Right kidney (tissue), 9 donors: Measurements from ENCODE around the gene DELE1.

ENCODE experiments used
- DNase-seq: peaks from one replicate; pipeline ENCODE4 v3.0.0-alpha.2; 2016
- long read RNA-seq, 8 donors: transcript quantifications; one replicate each; lab custom pipeline, GENCODE V29; 2026

DELE1 gene
- long read RNA-seq, donor 1, full-length matches to known transcripts, result 19 of 49 reads
- long read RNA-seq, donor 1, partial matches to known transcripts, result 30 of 49 reads
- long read RNA-seq, donor 1, other reads (novel, unspliced or antisense), result 0 of 49 reads
- long read RNA-seq, donor 2, full-length matches to known transcripts, result 5 of 11 reads
- long read RNA-seq, donor 2, partial matches to known transcripts, result 6 of 11 reads
- long read RNA-seq, donor 2, other reads (novel, unspliced or antisense), result 0 of 11 reads
- long read RNA-seq, donor 3, full-length matches to known transcripts, result 5 of 5 reads
- long read RNA-seq, donor 3, partial matches to known transcripts, result 0 of 5 reads
- long read RNA-seq, donor 3, other reads (novel, unspliced or antisense), result 0 of 5 reads
- long read RNA-seq, donor 4, full-length matches to known transcripts, result 6 of 19 reads
- long read RNA-seq, donor 4, partial matches to known transcripts, result 13 of 19 reads
- long read RNA-seq, donor 4, other reads (novel, unspliced or antisense), result 0 of 19 reads
- long read RNA-seq, donor 5, full-length matches to known transcripts, result 13 of 18 reads
- long read RNA-seq, donor 5, partial matches to known transcripts, result 5 of 18 reads
- long read RNA-seq, donor 5, other reads (novel, unspliced or antisense), result 0 of 18 reads
- long read RNA-seq, donor 6, full-length matches to known transcripts, result 7 of 20 reads
- long read RNA-seq, donor 6, partial matches to known transcripts, result 13 of 20 reads
- long read RNA-seq, donor 6, other reads (novel, unspliced or antisense), result 0 of 20 reads
- long read RNA-seq, donor 7, full-length matches to known transcripts, result 9 of 34 reads
- long read RNA-seq, donor 7, partial matches to known transcripts, result 25 of 34 reads
- long read RNA-seq, donor 7, other reads (novel, unspliced or antisense), result 0 of 34 reads
- long read RNA-seq, donor 8, full-length matches to known transcripts, result 7 of 30 reads
- long read RNA-seq, donor 8, partial matches to known transcripts, result 17 of 30 reads
- long read RNA-seq, donor 8, other reads (novel, unspliced or antisense), result 6 of 30 reads

- DNase-seq, result peak; percentile 98
These were observed at the start of gene DELE1 for GRCh38 chr5:141923448-141924313. DELE1 (plus strand) TSS chr5:141923871; CDS start chr5:141923942, 71 bp downstream.

DNA sequence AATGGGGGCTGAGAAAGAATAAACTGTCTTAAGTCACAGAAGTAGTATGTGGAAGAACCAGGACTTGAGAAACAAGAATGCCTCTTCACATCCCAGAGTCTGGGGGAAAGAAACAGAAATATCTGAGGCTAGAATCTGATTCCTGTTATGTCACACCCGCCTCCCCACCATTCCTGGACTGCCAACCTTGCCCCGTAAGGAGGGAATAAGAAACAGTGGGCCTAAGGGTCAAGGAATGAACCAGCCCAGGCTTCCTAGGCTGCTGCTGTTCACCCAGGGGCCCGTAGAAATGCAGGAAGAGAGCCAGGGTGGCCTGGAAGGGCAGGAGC, 49.8 kb upstream of the DELE1 start:
- no peak for DNase-seq

- no peak for DNase-seq
These were observed 49.3 kb upstream of the DELE1 start for GRCh38 chr5:141874262-141874964.

DNA sequence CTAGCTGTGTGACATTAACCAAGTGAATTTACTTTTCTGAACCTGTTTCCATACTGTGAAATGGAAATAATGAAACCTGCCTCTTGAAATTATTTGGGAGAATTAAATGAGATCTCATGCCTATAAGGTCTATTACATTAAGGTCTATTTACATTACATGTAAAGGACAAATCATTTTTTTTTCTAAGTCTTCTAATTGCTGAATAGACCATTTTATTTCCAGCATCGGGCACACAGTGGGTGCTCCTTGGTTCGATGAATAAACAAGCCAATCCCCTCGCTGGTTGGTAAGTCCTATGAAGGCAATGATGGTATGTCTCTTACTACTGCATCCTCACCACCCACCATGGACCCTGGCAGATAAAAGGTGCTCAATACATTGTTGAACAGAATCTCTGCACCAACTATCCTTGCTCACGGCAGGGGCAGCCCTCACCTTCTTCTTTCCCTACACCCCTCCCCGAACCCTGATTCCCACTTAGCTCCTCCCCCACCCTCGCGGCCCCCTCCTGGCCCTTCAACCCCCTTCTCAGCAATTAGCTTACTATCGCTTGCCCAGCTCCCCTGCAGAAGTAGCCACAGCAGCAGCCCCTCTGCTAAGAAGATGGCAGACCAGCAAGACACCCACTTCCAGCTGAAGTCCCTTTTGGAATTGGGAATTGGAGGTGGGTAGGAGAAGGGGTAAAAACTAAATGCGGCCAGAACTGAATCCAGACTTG, 48.5 kb upstream of the DELE1 start:
- no peak for DNase-seq

DNA sequence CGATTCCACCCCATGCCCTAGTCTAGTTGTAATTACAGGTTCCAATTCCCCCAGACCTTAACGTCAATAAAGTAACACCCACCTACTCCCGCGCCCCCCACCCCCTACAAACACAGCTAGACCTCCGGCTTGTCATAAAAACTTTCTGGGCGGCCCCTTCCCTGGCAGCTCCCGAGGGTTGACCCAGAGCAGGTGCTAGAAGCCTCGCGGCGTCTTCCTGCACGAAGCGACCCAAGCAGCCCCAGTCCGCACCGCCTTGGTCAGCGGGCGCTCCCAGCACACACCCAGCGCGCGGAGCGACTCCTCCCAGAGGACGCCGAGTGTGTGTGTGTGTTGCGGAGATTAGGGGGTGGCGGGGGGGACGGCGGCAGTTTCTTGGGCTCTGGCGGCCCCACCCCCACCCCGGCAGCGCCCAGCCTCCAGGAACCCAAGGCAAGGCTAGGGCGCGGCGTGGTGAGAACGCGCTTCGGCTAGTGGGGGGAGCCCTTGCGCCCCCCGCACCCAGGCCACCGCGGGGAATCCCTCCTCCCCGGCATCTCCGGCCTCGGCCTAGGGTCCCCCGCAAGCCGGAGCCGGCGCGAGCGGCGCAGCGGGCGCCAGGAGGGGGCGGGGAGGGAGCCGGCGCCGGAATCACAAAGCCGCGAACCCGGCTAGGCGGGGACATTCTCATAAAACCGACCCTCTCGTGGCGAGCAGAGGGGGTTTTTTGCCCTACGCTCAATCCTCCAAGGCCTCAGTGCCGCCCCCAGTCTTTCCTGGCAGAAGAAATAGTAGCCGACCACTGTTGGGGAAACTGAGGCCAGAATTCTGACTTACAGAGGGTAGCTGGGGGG, 47.7 kb upstream of the DELE1 start:
- peak; percentile 67 for DNase-seq

GRCh38 chr5:141876628-141877355, 46.9 kb upstream of the DELE1 start:
- peak; percentile 57 for DNase-seq

DNA sequence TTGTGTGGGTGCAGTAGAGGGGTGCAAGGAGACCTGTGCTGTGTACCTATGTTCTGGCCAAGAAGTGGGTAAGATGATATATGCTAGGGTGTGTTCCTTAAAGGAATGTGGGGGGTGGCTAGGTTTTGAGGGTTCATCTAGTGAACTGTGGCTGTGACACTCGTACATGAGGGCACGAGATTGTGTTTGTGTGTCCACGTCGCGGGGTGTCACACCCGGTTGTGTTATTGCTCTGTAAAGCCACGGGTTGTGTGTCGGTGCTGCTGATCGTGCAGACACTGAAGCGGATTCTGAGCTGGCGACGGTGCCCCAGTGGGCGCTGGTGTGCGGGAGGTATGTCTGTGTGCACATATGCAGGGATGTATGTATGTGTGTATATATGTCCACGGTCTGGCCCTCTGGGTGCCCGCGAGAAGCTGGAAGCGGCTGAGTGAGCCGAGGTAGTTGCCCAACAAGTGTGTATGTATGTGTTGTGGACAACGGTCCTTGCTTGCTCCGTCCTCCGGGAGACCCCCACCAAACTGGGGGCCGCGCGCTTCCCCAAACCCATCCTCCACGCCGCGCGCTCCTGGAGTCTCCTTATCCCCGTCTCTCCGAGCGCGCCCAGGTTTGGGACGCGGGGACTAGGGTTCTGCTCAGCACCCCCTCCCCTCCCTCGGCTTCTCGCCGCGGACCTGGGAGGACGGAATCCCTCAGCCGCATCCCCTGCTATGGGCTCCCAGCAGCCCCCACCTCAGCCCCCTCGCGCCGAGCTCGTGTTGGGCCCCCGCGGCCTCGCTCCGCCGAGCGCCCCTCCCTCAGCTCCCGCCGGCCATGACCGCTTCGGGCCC, 46.1 kb upstream of the DELE1 start:
- peak; percentile 69 for DNase-seq

DNA sequence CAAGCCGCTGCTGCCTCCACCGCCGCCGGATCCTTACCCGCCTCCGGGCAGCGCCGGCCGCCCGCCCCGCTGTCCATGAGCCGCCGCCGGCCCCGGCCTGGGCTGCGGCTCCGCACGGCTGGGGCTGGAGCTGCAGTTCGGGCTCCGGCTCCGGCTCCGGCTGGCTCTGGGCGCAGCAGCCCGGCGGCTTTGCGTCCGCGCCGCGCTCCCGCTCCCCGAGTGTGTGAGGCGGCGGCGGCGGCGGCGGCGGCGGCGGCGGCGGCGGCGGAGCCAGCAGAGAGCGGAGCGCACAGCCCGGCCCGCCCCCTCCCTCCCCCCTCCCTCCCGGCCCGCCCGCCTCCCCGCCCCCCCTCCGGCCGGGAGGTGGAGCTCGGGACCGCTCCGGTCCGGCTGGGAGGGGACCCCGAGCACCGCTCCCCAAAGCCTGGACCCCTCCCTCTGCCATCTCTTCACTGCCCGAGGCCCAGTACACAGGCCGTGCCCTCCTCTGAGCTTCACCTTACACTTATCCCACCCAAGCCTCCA, 45.4 kb upstream of the DELE1 start, which contains the start of gene PCDH1:
PCDH1 (minus strand) TSS at position 225 of the 525 bp plus-strand sequence; CDS start at position 77, 148 bp downstream.
- no peak for DNase-seq

DNA sequence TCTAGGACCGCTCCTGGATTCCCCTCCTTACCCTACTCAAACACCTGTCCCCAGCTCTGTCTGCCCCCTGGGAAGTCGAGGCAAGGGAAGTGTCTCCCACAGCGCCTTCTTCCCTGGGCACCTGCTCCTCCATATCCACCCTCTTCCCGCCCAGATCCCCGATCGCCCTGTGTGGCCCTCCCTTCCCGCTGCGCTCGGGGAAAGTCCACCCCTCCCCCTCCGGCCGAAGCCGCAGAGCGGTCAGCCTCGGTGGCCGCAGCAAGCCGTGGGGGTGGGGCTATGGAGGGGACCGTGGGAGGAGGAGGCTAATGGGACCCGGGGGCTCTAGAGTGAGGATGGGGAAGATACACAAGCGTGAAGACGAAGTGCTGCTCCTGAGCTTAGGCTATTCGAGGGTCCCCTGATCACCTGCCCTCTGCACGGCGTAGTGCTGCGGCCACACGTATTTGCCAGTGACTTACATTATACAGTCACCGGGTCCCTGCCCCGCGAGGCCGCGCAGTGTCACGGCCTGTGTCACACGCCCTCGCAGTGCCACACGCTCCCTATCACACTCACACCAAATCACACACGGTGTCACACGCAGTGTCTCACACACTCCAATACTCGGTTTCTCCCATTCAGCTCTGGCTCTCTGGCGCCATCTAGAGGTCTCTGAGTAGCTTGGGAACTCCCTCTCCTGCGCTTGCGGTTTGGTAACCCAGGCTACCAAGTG, 44.8 kb upstream of the DELE1 start:
- DNase-seq, result peak; percentile 89

- no peak for DNase-seq
These were observed 44.3 kb upstream of the DELE1 start for GRCh38 chr5:141879426-141879759.

DNA sequence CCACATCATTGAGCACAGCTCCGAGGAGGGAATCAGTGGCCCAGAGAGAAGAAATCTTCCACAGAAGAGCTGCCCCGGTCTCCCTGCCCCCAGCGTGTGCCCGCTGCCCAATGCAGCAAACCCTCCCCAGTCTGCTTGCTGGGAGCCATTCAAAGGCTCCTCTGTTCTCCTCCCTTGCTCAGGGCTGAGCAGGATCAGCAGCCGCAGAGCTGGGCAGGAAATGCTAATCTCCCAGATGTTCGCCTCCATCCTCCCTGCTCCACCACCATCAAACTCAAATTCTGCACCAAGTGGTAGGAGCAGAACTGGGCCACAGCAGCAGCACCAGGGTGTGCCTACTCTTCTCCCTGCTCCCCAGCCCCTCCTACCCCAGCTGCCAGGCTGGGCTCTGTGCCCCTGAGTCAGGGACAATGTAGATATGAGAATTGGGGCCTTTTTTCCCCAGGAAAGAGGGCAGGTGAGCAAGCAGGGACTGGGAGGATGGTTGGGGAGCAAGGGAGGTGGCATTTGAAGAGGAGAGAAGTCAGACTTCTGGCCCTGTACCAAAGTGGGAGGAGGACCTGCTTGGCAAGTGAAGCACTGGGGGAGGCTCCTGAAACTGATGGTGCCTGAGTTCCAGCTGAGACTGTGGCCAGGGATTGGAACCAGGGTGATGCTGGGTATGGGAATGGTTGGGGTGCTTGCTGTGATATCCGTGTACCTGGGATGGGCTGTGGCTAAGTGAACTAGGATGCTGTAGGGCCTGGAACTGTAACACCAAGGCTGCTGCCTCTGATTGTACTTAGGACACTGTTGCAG, 43.5 kb upstream of the DELE1 start:
- DNase-seq, result no peak

- no peak for DNase-seq
These were observed 42.5 kb upstream of the DELE1 start for GRCh38 chr5:141880961-141881801.

- no peak for DNase-seq
These were observed 41.8 kb upstream of the DELE1 start for GRCh38 chr5:141881886-141882285.

DNA sequence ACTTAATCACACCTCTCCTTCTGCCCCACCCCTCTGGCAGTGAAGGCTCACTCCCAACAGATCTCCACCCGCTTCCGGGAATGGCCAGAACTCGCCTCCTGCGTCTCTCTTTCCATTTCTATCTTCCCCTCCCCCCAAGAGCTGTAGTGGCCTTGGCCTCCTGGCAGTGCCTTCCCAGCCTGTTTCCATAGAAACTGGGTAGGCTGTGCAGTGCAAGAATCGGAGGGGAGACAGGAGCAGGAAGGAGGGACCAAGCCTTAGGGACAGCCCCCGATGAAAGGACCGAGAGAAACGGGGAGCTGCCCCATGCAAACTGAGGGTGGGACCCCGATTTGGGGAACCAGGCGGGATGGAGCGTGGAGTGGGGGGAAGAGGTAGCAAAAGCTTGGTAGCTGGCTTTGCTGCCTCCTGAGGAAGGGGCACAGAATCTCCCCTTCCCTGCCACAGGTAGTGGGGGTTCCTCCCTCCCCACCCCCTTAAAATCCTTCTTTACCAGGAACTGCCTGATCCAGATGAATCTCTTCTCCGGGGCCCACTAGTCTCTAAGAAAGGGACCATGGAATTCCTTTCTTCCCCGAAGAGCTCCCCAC, 41.0 kb upstream of the DELE1 start:
- no peak for DNase-seq
